Dedifferentiated amniotic fluid mesenchymal stem cell (primary cell): Measurements from ENCODE around the gene ITGBL1.

ENCODE experiments used
- DNase-seq: peaks from one replicate; pipeline ENCODE4 v3.0.0-alpha.2; 2016; ENCODE audit errors: extremely low spot score

ITGBL1 gene

DNA sequence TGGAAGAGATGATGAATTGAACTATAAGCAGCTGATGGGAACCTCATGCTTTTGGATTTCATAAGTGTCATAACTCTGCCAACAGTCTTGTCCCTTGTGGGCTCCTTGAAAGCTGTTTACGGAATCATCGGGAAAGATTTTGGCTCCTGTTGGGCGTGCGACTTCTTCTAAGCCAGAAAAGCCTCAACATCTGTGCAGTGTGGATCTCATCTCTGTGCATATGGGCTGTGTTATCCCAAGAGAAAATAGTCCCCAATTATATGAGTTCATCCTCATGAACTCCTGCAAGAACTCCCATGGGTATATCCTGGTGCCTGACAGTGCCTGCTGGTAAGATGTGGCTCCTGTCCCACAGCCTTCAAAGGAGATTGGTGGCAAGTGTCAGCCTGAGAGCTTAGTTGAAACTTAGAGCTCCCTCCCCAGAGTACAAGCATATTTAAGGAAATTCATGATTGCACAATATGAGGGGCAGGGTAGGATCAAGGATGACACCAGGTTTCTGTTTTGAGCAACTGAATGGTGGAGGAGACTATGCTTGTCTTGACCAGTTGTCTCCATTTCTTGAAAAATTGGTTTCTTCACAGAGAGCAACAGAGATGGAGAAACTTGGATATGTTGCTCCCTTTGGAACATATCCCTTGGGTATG lies 243.5 kb downstream of the ITGBL1 start:
- DNase-seq: no peak

DNA sequence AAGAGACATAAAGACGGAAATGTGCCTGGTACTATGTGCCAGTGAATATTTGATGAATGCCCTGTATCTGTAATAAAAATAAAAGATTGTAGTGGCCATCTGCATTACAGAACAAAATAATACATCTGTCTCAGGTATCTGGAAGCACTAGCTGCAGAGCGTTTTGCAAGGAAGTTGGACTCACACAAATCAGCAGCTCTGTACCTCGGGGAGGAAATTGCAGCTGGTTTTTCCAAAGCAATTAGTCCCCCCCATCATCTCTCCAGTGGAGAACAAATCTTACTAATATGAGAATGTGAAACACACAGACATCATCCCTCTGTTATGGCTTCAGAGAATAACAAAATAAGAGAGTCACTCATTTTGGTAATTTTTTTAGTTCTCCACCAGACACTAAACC lies 245.3 kb downstream of the ITGBL1 start:
- DNase-seq: no peak

DNA sequence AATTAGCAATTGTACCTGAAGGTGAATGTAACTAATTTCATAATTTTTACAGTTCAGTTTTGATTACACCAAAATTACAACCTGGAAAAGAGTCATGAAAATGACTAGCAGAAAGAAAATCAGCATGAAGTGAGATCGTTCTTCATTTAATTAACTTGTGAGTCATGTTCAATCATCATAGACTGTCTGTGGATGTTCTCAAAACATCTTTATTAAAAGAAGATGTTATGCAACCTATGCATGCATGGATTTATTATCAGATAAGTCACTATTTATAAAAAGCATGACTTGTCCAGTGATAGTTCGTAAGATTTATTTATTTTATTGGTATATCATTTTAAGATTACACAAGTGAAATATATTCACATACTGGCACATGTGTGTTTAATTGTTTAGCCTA lies 245.9 kb downstream of the ITGBL1 start:
- no peak for DNase-seq

DNA sequence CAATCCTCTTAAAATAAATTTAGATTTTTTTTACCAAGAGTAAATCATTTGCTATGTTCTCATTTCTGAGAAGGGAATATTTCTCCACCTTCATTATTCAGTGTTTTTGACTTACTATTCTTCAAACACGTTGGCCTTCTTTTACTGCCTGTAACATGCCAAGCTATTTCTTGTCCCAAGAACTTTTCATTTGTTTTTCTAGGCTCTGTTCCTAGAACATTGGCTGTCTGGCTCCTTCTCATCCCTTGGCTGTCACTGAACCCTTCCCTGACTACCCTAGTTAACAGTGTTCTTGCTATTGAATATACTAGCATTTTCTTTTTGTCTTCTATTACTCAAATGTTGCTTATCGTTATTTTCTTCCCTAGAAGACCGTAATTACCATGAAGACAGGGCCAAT lies 248.1 kb downstream of the ITGBL1 start:
- no peak for DNase-seq

DNA sequence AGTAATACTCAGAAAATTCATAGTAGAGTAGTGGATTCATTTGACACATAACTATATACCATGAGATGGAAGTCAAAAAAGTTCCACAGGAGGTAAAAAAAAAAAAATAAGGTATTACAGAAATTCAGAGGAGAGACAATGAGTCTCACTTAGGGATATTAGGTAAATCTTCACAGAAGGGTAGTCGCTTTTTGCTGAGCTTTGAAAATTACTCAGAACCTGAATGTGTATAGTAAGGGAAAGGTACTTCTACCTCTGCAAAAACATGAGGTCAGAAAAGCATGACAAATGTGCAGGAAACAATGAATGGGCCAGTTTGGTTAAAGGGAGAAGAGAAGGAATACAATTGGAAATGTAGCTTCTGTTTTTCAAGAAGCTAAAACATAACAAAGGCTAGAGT lies 250.6 kb downstream of the ITGBL1 start:
- no peak for DNase-seq

DNA sequence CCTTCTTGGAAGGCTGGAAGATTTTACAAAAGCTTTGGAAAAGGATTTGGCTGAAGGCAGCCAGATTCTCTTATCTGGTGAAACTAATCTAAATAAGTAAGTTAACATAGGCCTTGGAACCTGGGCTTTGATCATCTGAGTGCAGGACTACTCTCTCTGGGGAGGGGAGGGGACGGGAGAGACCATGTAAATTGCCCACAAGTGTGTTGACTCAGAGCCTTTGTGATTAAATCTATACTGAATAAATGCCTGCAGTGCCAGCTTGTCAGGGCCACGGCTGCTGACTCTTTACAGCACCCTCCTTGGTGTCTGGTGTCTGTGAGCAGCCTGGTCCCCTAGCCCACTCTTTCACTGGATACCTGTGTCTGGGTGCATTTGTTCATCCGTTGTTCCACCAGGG lies 251.4 kb downstream of the ITGBL1 start:
- DNase-seq: no peak

DNA sequence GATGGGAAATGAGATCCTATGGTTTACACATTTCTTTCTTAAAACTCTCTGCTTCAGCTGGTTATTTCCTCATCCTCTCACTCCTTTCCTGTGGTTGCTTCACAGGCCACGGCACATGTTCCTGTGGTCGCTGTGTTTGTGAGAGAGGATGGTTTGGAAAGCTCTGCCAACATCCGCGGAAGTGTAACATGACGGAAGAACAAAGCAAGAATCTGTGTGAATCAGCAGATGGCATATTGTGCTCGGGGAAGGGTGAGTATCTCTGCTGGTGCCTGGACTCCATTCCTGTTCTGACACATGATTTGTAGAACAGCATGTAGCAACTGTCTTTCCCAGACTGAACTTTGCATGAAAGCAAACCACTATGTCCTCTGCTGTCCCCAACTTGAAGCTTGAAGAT lies 254.2 kb downstream of the ITGBL1 start:
- peak; percentile 79 for DNase-seq

DNA sequence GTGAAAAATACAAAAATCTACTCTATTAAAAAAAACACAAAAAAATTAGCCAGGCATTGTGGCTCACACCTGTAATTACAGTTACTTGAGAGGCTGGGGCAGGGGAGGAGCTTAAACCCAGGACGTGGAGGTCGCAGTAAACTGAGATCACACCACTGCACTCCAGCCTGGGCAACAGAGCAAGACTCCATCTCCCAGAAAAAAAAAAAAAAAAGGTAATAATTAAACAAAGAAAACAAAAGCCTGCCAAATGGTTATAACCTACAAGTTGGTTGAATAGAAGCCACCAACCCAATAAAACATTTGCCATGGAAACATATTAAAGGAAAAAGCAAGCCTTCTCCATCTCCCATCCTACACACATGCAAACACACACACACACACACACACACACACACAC lies 255.2 kb downstream of the ITGBL1 start:
- DNase-seq: no peak

DNA sequence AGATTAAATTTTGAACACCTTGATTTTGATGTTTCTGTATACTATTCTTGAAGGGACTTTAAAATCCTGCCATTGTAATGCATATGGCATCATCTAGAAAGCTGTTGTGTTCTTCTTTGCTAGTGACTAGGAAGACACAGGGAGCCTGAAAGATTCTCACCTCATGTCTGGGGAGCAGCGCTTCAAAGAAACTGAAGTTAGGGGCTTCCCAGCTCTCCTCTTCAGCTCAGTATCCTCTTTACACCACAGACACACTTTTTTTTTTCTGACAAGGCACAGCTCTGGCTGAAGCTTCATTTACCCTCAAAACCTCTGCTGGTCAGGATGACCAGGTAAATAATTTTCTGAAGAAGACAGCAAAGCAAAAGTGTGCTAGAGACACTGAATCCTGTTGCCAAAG lies 255.6 kb downstream of the ITGBL1 start:
- no peak for DNase-seq

DNA sequence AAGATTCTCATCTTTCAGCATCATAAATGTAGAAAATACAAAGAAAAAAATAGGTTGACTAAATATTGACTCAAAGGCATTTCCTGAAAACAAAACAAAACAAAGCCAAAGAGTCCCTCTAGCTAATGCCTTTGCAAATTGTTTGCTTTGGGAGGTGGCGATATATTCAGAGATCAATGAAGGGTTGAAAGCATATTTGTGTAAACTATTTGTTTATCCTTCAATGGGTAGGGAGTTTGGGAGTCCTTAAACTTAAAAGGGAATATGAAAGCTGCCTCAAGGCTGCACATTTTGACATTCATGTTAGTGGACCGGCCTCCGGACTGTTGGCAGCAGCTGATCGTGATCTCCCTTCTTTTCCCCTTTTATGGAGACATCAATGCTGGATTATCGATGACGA lies 257.5 kb downstream of the ITGBL1 start:
- DNase-seq: no peak

DNA sequence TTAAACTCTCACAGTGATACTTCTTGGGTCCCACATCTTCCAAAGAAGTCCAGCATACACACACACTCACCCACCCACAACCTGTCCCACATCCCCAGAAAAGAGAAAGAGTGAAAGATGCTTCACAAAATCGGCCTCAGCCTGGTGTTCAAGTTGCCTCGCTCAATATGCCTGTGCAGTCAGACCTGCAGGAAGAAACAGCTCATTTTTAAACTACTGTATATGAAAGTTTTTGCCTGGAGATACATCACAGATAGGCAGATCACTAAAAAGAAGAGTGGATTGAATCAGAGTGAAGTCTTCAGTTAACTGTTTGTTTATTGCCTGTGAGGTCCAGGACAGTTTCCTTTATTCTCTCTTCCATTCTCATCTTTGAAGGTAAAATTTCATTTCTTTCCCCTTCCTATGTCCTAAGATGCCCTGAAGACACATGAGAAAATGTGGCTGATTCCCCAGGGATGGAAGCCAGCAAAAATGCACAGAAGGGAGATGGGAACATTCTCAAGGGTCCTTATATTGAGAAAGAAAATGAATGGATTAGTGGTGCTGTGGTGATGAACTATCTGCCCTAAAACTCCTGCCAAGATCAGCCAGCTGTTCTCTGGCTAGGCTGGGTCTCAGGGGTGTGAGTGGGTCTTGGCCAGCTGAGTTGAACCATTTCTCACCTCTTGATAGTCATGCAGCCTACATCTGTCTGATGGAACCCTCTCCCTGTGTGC lies 259.0 kb downstream of the ITGBL1 start:
- no peak for DNase-seq

DNA sequence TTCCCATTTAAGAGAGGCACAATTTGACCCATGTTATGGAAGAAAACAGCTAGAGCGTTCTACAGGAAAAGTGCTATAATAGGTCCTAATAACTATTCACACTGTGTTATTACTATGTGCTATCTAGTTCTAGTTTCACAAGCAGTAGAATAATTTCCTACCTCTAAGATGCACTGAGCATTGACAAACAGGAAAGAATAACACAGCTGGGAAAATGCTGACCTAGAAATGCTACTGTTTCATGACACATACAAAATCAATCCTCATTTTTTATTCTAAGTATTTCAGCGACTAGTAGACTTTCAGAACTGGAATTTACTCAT lies 259.5 kb downstream of the ITGBL1 start:
- no peak for DNase-seq

DNA sequence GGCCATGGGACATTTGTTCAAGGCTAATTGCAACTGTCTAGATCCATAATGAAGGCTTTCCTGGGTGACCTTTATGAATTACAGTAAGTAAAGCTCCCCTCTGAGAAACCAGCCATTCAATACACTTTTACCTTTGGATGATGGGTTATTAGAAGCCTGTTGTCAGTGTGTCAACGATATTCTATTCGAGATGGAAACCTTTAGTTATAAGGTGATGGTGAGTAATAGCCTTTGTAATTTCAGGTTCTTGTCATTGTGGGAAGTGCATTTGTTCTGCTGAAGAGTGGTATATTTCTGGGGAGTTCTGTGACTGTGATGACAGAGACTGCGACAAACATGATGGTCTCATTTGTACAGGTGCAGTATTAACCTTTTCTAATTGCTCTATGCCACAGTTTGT lies 261.7 kb downstream of the ITGBL1 start:
- DNase-seq: no peak

DNA sequence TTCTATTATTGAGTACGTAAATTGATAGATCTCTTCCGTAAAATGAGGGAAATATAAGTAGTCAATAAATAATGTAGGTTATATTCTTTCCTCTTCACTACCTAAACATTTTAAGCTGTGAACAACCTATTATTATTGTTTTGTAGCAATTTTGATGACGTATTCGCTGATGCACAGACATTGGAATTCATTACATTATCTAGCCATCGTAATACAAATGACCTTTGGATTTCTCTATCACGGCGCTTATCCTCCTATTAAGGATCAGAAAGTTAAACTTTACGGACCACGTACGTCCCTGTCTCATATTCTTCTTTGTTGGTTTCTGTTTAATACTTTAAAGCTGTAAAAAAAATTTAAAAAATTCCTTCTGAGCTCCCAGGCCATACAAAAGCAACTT lies 264.9 kb downstream of the ITGBL1 start:
- DNase-seq: no peak

DNA sequence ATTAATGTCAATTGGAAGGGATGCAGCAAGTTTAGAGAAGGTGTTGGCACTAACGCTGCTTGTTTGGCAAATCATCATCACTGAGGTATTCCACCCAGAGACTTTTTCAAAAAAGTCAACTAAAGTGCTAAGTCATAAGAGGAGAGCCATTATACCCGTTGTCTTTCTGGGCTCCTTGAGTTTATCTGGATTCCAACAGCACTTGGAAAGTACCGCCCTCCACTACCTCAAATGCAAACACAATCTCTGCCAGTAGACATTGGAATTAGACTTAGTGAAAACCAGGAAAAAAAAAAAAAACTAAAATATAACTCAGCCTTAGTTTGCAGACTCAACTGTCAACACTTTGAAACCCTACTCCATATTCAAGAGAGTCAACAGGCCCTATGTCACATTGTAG lies 266.0 kb downstream of the ITGBL1 start:
- DNase-seq: no peak

DNA sequence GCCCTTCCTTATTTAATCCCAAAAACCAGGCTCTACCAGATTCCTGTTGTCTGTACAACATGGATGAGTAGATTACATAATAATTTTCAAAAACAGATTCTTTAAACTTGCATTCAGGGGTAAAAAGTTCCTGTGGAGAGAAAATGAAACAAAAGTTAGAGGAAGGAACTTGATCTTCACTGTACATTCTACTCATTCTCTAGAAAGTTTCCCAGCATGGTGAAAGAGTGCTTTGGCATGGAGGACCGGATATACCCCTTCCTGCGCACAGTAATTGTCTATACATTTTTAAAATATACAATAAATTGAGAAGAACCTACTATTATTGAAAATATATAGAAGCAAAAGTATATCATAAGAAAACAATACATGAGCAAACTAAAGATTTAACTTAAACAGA lies 274.2 kb downstream of the ITGBL1 start:
- DNase-seq: no peak

DNA sequence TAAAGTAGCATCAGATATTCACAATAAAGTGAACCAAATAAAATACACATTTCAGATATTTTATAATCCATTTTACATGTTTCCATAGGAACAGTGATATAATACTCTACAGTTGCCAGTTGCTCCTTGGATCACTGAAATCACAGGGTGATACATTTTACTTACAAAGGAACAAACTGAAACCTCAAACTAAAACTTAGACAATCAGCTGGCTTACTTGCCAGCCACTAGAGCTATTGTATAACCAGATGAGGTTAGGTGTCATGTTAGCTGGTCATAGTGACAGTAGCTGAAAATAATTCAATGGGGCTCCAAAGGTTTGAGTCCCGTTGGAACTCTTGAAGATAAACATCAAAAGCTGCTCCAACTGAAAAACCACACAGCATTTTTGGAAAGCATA lies 274.6 kb downstream of the ITGBL1 start:
- DNase-seq: no peak

DNA sequence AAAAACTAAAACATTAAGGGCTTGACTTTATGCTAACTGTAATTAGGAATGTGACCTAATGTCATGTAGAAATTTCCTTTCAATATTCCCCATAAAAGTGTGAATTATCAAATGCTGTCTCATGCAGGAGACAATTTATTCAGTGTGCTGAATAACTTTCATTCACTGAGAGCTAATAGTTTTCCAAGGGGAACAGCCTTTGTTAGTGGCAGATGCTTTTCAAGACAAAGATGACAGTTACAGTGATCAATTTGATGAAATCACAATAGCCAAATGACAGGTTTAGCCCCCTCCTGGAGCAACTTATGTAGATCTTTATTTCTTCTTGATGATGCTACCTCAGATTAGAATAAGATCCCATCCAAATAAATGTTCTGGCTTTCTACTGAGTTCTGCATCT lies 275.5 kb downstream of the ITGBL1 start:
- DNase-seq: no peak

DNA sequence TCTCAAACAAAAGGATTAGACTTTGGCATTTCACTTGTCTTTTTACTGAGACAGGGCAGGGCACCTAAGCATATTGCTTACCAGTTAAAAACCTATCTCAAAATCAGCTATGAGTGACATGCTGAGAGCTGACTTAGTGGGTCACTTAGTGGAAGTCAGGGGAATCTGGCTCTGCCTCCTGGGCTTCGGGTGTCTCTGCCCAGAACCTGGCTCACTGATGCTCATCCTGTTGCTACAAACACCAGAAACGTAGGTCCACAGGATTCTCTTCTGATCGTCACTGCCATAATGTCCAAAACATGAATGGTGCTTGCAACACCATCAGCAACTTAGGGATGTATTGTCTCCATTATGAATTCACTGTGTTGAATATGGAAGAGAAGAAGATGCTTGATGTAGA lies 276.1 kb downstream of the ITGBL1 start:
- DNase-seq: no peak

DNA sequence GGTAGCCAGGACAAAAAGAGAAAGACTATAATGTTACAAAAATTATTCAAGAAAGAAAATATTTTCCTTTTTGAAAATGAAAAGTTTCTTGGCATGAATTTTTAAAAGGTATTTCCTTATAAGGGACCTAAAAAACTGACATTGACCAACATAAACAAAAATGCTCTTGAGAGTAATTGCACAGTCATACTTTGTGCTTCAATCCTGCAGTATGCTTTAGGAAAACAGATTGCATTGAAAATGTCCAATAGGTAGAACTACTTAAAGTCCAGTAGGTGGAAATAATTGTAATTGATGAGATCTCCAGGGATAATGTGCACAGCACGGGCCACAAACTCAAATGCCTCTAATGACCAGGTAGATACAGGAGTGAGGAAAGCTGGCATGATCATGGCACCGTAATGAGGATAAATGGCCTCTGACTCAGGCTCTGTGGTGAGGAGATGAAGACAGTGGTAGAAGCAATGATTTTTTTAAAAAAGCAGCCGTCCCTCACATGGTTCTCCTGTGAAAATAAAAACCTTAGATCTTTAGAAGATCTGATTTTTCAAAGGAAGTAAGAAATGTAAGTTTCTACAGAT lies 278.0 kb downstream of the ITGBL1 start:
- DNase-seq: no peak

DNA sequence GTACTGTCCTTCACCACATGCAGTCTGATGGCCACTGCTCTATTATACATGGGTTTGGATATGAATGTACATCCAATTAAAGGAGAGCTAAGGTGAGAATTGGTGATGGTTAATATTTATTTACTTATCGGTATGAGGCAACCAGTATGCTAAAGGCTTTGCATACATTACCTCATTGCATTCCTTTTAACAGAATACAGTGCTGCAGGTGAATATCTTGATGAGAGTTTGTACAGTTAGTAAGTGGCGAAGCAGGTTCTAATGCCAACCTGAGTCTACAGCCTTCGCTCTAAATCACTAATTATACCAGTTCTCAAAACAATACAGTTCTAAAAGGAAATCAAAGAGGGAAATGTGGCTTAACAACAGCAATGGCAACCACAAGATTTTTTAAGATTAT lies 284.1 kb downstream of the ITGBL1 start:
- DNase-seq: no peak

DNA sequence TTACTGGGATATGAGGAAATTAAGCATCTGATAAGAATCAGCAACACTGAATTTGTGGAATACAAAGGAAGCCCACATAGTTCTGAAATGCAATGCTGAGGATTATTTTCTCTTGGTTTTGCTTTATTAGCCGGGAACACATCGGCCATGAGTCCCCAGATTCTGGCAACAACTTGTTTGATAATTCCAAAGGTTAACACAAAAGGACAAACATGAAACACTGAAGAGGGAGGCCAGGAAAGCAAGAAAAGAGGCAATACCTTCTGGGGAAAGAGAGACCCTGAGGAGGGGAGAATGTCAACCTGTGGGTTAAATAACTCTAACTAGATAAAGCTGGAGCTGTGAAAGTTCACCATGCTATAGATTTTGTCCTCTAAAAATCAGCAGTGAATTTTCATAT lies 285.9 kb downstream of the ITGBL1 start:
- no peak for DNase-seq

DNA sequence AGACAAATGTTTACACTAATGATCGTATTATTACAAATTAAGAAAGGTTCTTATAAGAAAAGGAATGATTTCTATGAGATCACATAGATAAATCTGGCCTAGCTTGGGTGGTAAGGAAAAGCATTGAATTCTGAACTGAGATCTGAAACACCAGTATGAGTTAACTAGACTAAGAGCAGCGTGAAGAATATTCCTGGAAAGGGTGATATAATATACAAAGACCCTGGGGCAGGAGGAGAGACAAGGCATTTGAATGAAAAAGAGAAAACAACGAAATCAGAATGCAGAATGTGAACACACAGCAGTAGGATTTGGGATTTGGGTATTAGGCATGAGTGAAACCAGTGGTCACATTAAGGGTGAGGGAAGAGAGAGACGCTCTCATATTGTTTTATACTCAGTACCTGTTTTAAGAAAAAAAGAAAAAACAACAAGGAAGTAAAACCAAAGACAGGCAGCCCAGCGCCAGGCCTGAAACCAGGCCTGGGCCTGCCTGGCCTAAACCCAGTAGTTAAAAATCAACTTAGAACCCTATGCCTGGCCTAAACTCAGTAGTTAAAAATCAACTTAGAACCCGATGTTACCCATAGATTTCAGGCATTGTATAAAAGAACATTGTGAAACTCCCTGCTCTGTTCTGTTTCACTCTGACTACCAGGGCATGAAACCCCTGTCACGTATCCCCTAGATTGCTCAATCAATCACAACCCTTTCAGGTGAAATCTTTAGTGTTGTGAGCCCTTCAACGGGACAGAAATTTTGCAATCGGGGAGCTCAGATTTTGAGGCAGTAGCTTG lies 287.1 kb downstream of the ITGBL1 start:
- DNase-seq: no peak
